ENCODE data around the gene SUSD6. TPM values are rescaled to one million over a fixed set of nuclear protein-coding genes. Genes with fewer than 3 reads are reported as not detected.
A peak's percentile ranks its signal among the peaks of the same experiment; 100 is the strongest.

SUSD6 gene, protein sequence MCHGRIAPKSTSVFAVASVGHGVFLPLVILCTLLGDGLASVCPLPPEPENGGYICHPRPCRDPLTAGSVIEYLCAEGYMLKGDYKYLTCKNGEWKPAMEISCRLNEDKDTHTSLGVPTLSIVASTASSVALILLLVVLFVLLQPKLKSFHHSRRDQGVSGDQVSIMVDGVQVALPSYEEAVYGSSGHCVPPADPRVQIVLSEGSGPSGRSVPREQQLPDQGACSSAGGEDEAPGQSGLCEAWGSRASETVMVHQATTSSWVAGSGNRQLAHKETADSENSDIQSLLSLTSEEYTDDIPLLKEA
- 8.5 and 9.5 TPM in 2 replicates for polyA plus RNA-seq (2012; rRNA removed)
- polyA plus RNA-seq (2012; cell fraction: cytosol; rRNA removed), result 5.2 and 7.2 TPM in 2 replicates
- 16.8 and 20.7 TPM in 2 replicates for polyA plus RNA-seq (2012; cell fraction: nucleus; rRNA removed)

DNA sequence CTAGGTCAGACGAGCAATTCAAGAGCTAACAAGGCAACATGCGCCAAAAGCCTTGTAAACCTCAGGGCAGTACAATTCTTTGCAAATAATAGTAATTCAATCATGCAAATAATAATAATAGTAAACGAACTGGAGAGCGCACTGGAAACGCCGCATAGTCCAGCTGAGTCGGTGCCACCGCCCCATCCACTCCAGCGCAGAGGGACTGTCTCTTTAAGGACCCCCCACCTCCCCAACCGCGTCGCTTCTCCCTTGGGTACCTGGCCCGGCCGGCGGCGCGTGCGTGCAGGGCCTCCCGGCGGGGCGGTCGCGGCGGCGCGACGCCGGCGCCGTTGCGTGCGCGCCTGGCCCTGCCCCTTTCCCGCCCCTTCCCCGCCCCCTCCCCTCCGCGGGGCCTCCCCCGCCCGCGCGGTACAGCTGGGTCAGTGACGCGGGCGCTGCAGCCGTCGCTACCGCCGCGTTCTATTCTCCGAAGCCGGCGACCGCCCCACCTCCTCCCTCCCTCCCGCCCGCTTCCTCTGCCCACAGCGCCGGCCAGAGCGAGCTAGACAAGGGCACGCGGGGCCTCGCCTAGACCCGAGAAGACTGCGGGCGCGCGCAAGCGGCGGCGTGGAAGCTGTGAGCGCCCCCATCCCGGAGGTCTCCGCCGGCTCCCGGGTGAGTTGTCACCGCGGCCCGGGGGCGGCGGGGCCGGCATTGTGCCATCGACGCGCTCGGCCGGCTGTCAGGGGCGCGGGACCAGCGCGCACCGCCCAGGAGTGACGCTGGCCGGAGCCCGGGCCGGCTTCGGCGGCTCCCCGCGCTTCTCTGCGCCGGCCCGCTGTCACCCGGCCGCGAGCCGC lies at the start of gene SUSD6:
Gene SUSD6, plus strand, starts transcription at position 425 of the 842 bp plus-strand sequence. CDS start 46,997 bp downstream, outside the sequence.
- H3K9me2 ChIP-seq, result no peaks in the 10 kb centered on the region
- H3K4me1 ChIP-seq (ENCODE audit: control insufficient read depth in 1 of 2, insufficient read depth in 2 of 2, low read depth in 1 of 2, low read length in 1 of 2), result peaks cover 3 to 31% of the 10 kb centered on the region in 2 experiments; a peak in 3 of 4 replicates
- no peaks in the 10 kb centered on the region for H3K9me3 ChIP-seq
- H3K36me3 ChIP-seq (replicated peaks in 1 of 2; ENCODE audit: control insufficient read depth in 1 of 2, insufficient read depth in 2 of 2, low read length in 1 of 2), result no peaks in the 10 kb centered on the region
- H3K4me3 ChIP-seq (ENCODE audit: low read depth in 2 of 2, low read length in 1 of 2), result peak within 1 kb of the TSS; percentile 81 to 82
- ChIA-PET CTCF (interaction anchor here (1.0 to 12.2 kb wide), 11 partner anchors 10 to 116 kb away, joined by 3 to 96 read pairs (median 5); partner anchors contain the start of gene CCDC177), POLR2A (interaction anchor here (1.0 to 1.6 kb wide), 3 partner anchors 116 to 159 kb away, joined by 3 to 5 read pairs (median 3); partner anchors contain the start of gene SRSF5)
- H3K27me3 ChIP-seq (ENCODE audit: insufficient read depth), result no peaks in the 10 kb centered on the region
- peaks cover 33% of the 10 kb centered on the region for H3K79me2 ChIP-seq (ENCODE audit: insufficient read depth)
- WGBS (ENCODE audit: low lambda C conversion rate), result 2% methylated on average over 51 of the region's 105 CpGs
- H3K4me2 ChIP-seq, result peak within 1 kb of the TSS; percentile 84
- peak within 1 kb of the TSS; percentile 98 for H2AFZ ChIP-seq (ENCODE audit: low read depth)
- peak within 1 kb of the TSS; percentile 76 for H3K9ac ChIP-seq
- no peaks in the 10 kb centered on the region for H4K20me1 ChIP-seq (ENCODE audit: insufficient read depth)
- peaks cover 7% of the 10 kb centered on the region for H3F3A ChIP-seq (replicated peaks; ENCODE audit: insufficient read depth)
- DNase-seq, result peak; percentile 98
- H3K27ac ChIP-seq (ENCODE audit: low read depth in 2 of 2, low read length in 1 of 2), result peak within 1 kb of the TSS; percentile 64 to 89
- TF ChIP-seq, protein P1, sequence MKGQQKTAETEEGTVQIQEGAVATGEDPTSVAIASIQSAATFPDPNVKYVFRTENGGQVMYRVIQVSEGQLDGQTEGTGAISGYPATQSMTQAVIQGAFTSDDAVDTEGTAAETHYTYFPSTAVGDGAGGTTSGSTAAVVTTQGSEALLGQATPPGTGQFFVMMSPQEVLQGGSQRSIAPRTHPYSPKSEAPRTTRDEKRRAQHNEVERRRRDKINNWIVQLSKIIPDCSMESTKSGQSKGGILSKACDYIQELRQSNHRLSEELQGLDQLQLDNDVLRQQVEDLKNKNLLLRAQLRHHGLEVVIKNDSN (IDR thresholded peaks at IDR 0.05; ENCODE audit: borderline replicate concordance, low read depth), result no peak
- TF ChIP-seq, protein P2, sequence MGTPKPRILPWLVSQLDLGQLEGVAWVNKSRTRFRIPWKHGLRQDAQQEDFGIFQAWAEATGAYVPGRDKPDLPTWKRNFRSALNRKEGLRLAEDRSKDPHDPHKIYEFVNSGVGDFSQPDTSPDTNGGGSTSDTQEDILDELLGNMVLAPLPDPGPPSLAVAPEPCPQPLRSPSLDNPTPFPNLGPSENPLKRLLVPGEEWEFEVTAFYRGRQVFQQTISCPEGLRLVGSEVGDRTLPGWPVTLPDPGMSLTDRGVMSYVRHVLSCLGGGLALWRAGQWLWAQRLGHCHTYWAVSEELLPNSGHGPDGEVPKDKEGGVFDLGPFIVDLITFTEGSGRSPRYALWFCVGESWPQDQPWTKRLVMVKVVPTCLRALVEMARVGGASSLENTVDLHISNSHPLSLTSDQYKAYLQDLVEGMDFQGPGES (IDR thresholded peaks at IDR 0.05; ENCODE audit: low read depth, low read length), result no peak
- no peak for TF ChIP-seq GABPA (IDR thresholded peaks at IDR 0.05; ENCODE audit: low read depth)
- TF ChIP-seq TEAD4 (IDR thresholded peaks at IDR 0.05; ENCODE audit: borderline replicate concordance, insufficient read depth), result no peak
- TF ChIP-seq NRF1 (IDR thresholded peaks at IDR 0.05; ENCODE audit: low read depth, low read length), result peak; percentile 72
- TF ChIP-seq SIN3A (IDR thresholded peaks at IDR 0.05; ENCODE audit: borderline replicate concordance, low read depth, low read length), result peak; percentile 49; the same call in 1 of the 2 replicates
- TF ChIP-seq GATA2 (CRISPR knock-in tag; IDR thresholded peaks at IDR 0.05), result no peak
- TF ChIP-seq MXI1 (IDR thresholded peaks at IDR 0.05; ENCODE audit: low read depth, low read length), result peak; percentile 74
- TF ChIP-seq, protein P3, sequence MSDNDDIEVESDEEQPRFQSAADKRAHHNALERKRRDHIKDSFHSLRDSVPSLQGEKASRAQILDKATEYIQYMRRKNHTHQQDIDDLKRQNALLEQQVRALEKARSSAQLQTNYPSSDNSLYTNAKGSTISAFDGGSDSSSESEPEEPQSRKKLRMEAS (IDR thresholded peaks at IDR 0.05; ENCODE audit: low read depth), result peak; percentile 27; the same call in 1 of the 2 replicates
- TF ChIP-seq TAF1 (IDR thresholded peaks at IDR 0.05; ENCODE audit: borderline replicate concordance, low read depth, low read length), result 0 out of 2 replicates have a peak, but pooled peaks have one; percentile 32
- TF ChIP-seq RFX5 (IDR thresholded peaks at IDR 0.05; ENCODE audit: low read length), result no peak
- peak; percentile 51 for TF ChIP-seq CHD2 (IDR thresholded peaks at IDR 0.05; ENCODE audit: low read length, partially characterized antibody)
